Hepatocyte (in vitro differentiated cells): ENCODE measurements around the gene WDR18. TPM values are rescaled to one million over a fixed set of nuclear protein-coding genes. Genes with fewer than 3 reads are reported as not detected.

ENCODE experiments used
- DNase-seq: peaks from one replicate; pipeline ENCODE4 v3.0.0-alpha.2; 2016; ENCODE audit warnings: low spot score
- H2AFZ ChIP-seq: fragments of 200-600 bp; sonication (generic); 2 replicates; pipeline ENCODE4 v1.6.0; 2016; ENCODE audit warnings: antibody characterized with exemption, mild to moderate bottlenecking
- H3K27ac ChIP-seq: fragments of 200-600 bp; sonication (generic); 2 replicates; pipeline ENCODE4 v1.5.1; 2016; ENCODE audit warnings: mild to moderate bottlenecking
- H3K27me3 ChIP-seq: fragments of 200-600 bp; sonication (generic); 2 replicates; pipeline ENCODE4 v1.6.1; 2016
- H3K36me3 ChIP-seq: fragments of 200-600 bp; sonication (generic); replicated peaks from 2 replicates; pipeline ENCODE4 v1.5.1; 2016; ENCODE audit warnings: low read depth; ENCODE audit not compliant: insufficient read depth
- H3K4me1 ChIP-seq: fragments of 200-600 bp; sonication (generic); 2 replicates; pipeline ENCODE4 v1.5.1; 2016; ENCODE audit warnings: mild to moderate bottlenecking, moderate library complexity; ENCODE audit not compliant: insufficient read depth
- H3K4me2 ChIP-seq: fragments of 200-600 bp; sonication (generic); 2 replicates; pipeline ENCODE4 v1.6.0; 2016
- H3K4me3 ChIP-seq: fragments of 200-600 bp; sonication (generic); 2 replicates; pipeline ENCODE4 v1.5.1; 2016; ENCODE audit warnings: mild to moderate bottlenecking
- H3K79me2 ChIP-seq: fragments of 200-600 bp; sonication (generic); 2 replicates; pipeline ENCODE4 v1.6.0; 2017; ENCODE audit warnings: mild to moderate bottlenecking
- H3K9me2 ChIP-seq: fragments of 200-600 bp; sonication (generic); replicated peaks from 2 replicates; pipeline ENCODE4 v1.6.0; 2017; ENCODE audit warnings: mild to moderate bottlenecking; ENCODE audit not compliant: insufficient read depth
- H3K9me3 ChIP-seq: fragments of 200-600 bp; sonication (generic); 2 replicates; pipeline ENCODE4 v1.5.1; 2016; ENCODE audit warnings: low read depth, mild to moderate bottlenecking
- H4K20me1 ChIP-seq: fragments of 200-600 bp; sonication (generic); 2 replicates; pipeline ENCODE4 v1.6.0; 2016; ENCODE audit warnings: mild to moderate bottlenecking; ENCODE audit not compliant: insufficient read depth, poor library complexity, severe bottlenecking
- CTCF ChIP-seq: fragments of 200-600 bp; sonication (generic); IDR thresholded peaks from 2 replicates; pipeline ENCODE4 v1.5.1; 2016; ENCODE audit warnings: antibody characterized with exemption, mild to moderate bottlenecking; ENCODE audit not compliant: poor library complexity
- EZH2 ChIP-seq: fragments of 200-600 bp; sonication (generic); IDR thresholded peaks from 2 replicates; pipeline ENCODE4 v1.6.1; 2016; ENCODE audit warnings: antibody characterized with exemption, mild to moderate bottlenecking, borderline replicate concordance
- EZH2phosphoT487 ChIP-seq: fragments of 200-600 bp; sonication (generic); IDR thresholded peaks from one replicate; pipeline ENCODE4 v1.6.1; 2018; ENCODE audit warnings: antibody characterized with exemption, mild to moderate bottlenecking, low read depth, moderate library complexity; ENCODE audit not compliant: unreplicated experiment, severe bottlenecking
- WGBS: methylation state at CpG from one replicate; pipeline ENCODE4 v1.1.6; 2016; ENCODE audit warnings: low lambda C conversion rate; ENCODE audit errors: missing lambda C conversion rate; 5-methylcytosine and 5-hydroxymethylcytosine counted together
- polyA plus RNA-seq: library from polyadenylated mRNA; unstranded; fragments of >200 nt; fragmentation: Nextera tagmentation; extraction: Ambion mirVana; gene quantifications from 2 replicates; pipeline ENCODE4 v1.2.1, GENCODE V29; 2016
- total RNA-seq: library from RNA; depleted of rRNA; stranded (reverse); fragments of >200 nt; gene quantifications from 2 replicates; pipeline ENCODE4 v1.2.3, GENCODE V29; 2014

The WDR18 gene
- total and polyA plus RNA-seq, 2 experiments from 2014 or later: 60.0 to 169 TPM

- Histone ChIP-seq H2AFZ (no peak overlapping the region), H3K27ac (peak overlapping the region; percentile 78), H3K27me3 (no peaks in the 10 kb centered on the region), H3K9me3 (no peaks in the 10 kb centered on the region), H3K4me2 (no peak overlapping the region), H3K4me1 (peaks cover 59% of the 10 kb centered on the region), H4K20me1 (peaks cover 37% of the 10 kb centered on the region), H3K79me2 (peaks cover 92% of the 10 kb centered on the region), H3K36me3 (no peaks in the 10 kb centered on the region), H3K4me3 (no peak overlapping the region), H3K9me2 (no peaks in the 10 kb centered on the region)
- TF ChIP-seq EZH2phosphoT487 (no peak), EZH2 (no peak), CTCF (no peak)
- peak; percentile 10 for DNase-seq
- WGBS: 90% methylated on average over 39 of the region's 47 CpGs
These were observed 36.2 kb upstream of the WDR18 start for GRCh38 chr19:947707-948539.

GRCh38 chr19:948842-949496, 35.2 kb upstream of the WDR18 start:
- peaks cover 65% of the 10 kb centered on the region for H3K4me1 ChIP-seq
- no peak overlapping the region for H2AFZ ChIP-seq
- TF ChIP-seq CTCF: no peak
- no peak for TF ChIP-seq EZH2phosphoT487
- TF ChIP-seq EZH2: no peak
- no peaks in the 10 kb centered on the region for H3K36me3 ChIP-seq
- no peaks in the 10 kb centered on the region for H3K27me3 ChIP-seq
- 72% methylated on average over 23 of the region's 25 CpGs for WGBS
- peak overlapping the region; percentile 78 for H3K27ac ChIP-seq
- peaks cover 29% of the 10 kb centered on the region for H4K20me1 ChIP-seq
- no peaks in the 10 kb centered on the region for H3K9me2 ChIP-seq
- peak; percentile 37 for DNase-seq
- H3K9me3 ChIP-seq: no peaks in the 10 kb centered on the region
- H3K4me3 ChIP-seq: no peak overlapping the region
- no peak overlapping the region for H3K4me2 ChIP-seq
- H3K79me2 ChIP-seq: peaks cover 92% of the 10 kb centered on the region

GRCh38 chr19:950352-951066, 33.6 kb upstream of the WDR18 start:
- peaks cover 92% of the 10 kb centered on the region for H3K79me2 ChIP-seq
- no peaks in the 10 kb centered on the region for H3K9me3 ChIP-seq

More at GRCh38 chr19:950352-951066, 33.6 kb upstream of the WDR18 start:
- Histone ChIP-seq H3K27ac (peak overlapping the region; percentile 100), H3K27me3 (no peaks in the 10 kb centered on the region), H3K4me2 (no peak overlapping the region), H3K4me3 (no peak overlapping the region), H3K9me2 (no peaks in the 10 kb centered on the region), H3K36me3 (no peaks in the 10 kb centered on the region), H2AFZ (no peak overlapping the region), H3K4me1 (peaks cover 69% of the 10 kb centered on the region), H4K20me1 (peaks cover 14% of the 10 kb centered on the region)
- 88% methylated on average over 16 of the region's 17 CpGs for WGBS
- no peak for DNase-seq
- TF ChIP-seq EZH2: no peak
- TF ChIP-seq CTCF: no peak
- TF ChIP-seq EZH2phosphoT487: no peak
